HS-5 (cell line): ENCODE measurements around the gene TESK1.
"Not testable (repeated sequence)": the region's sequence is repeated elsewhere in the genome, so short reads cannot be mapped to it uniquely, and the experiment has no call there.

Experiments
- DNase-seq: peaks from one replicate; pipeline ENCODE4 v3.0.0-alpha.2; 2012; ENCODE audit warnings: low read depth

Gene TESK1

GRCh38 chr9:35579659-35580227 is 25.3 kb upstream of the TESK1 start:
- not testable (repeated sequence) for DNase-seq

GRCh38 chr9:35583521-35583920 is 21.5 kb upstream of the TESK1 start:
- not testable (repeated sequence) for DNase-seq

DNA sequence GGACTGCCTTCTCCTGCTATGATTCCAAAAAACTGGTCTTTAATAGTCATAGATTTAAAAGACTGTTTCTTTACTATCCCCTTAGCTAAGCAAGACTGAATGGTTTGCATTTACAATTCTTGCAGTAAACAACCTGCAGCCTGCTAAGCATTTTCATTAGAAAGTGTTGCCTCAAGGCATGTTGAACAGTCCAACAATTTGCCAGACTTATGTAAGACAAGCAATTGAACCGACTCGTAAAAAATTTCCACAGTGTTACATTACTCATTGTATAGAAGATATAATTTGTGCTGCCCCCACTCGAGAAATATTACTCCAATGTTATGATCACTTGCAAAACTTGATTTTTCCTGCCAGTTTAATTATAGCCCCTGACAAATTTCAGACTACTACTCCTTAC is 20.4 kb upstream of the TESK1 start:
- DNase-seq: not testable (repeated sequence)

- not testable (repeated sequence) for DNase-seq
Observed at GRCh38 chr9:35588506-35588905, 16.6 kb upstream of the TESK1 start.

- DNase-seq: no peak
Observed at GRCh38 chr9:35593581-35593980, 11.5 kb upstream of the TESK1 start.

GRCh38 chr9:35594471-35594870 is 10.6 kb upstream of the TESK1 start:
- no peak for DNase-seq

- DNase-seq: not testable (repeated sequence)
Observed at GRCh38 chr9:35596907-35597306, 8.2 kb upstream of the TESK1 start.

GRCh38 chr9:35598866-35599590 is 6.0 kb upstream of the TESK1 start:
- DNase-seq: no peak

GRCh38 chr9:35599763-35600604 is 5.1 kb upstream of the TESK1 start:
- no peak for DNase-seq

- no peak for DNase-seq
Observed at GRCh38 chr9:35603506-35603985, 1.5 kb upstream of the TESK1 start.

- DNase-seq: peak; percentile 98
Observed at GRCh38 chr9:35603986-35604577, 980 bp upstream of the TESK1 start.

DNA sequence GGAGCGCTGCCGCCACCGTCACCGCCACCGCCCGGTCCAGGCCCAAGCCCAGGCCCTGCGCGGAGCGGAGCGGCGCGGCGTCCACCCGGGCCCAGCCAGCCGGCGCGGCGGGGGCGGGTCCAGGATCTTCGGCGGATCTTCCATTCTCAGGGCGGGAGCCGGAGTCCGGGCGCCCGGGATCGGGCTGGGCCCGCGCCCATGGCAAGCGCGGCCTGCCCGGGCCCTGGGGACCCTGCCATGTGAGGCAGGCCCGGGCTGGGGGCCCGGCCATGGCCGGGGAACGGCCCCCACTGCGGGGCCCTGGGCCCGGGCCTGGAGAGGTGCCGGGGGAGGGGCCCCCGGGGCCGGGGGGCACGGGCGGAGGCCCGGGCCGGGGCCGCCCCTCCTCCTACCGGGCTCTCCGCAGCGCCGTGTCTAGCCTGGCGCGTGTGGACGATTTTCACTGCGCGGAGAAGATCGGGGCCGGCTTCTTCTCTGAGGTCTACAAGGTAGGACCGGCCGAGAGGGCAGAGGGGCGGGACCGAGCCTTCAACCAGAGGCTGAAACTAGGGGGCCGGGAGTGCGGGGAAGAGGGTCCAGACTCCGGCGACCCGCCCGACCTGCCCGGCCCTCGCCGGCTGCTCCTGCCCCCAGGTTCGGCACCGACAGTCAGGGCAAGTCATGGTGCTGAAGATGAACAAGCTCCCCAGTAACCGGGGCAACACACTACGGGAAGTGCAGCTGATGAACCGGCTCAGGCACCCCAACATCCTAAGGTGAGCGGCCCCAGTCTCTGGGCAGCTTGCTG is 482 bp downstream of the TESK1 start:
- DNase-seq: no peak

GRCh38 chr9:35606138-35606504 is 1.1 kb downstream of the TESK1 start:
- no peak for DNase-seq

DNA sequence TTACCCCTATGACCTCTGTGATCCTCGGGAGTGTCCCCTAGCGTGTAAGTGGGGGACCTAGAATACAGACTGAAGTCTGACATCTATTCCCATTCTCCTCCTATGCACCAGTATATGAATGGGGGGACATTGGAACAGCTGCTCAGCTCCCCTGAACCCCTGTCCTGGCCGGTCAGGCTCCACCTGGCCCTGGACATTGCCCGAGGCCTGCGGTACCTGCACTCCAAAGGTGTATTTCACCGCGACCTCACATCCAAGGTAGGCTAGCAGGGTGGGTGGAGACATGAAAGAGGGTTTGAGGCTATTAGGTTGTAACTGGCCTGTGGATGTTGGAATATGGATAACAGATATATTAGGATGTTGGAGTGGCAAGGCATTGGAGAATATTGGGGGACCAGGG is 1.7 kb downstream of the TESK1 start:
- DNase-seq: no peak

DNA sequence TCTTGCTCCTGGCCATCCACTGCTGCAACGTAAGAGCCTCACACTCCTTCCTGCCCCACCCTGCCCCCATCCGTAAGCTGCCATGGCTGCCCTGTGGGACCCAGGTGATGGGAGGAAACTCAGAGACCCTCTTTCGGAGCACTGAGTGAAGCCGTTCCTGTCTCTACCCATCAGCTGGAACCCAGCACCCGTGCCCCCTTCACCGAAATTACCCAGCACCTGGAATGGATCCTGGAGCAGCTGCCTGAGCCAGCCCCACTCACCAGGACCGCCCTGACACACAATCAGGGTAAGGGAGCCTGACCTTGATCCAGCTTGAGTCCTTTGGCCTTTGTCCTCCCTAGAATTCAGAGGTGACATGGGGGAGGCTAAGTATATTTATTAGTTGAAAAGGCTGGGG is 3.2 kb downstream of the TESK1 start:
- no peak for DNase-seq

- DNase-seq: no peak
Observed at GRCh38 chr9:35609001-35609819, 4.1 kb downstream of the TESK1 start.

- DNase-seq: no peak
Observed at GRCh38 chr9:35609820-35610163, 4.7 kb downstream of the TESK1 start.

DNA sequence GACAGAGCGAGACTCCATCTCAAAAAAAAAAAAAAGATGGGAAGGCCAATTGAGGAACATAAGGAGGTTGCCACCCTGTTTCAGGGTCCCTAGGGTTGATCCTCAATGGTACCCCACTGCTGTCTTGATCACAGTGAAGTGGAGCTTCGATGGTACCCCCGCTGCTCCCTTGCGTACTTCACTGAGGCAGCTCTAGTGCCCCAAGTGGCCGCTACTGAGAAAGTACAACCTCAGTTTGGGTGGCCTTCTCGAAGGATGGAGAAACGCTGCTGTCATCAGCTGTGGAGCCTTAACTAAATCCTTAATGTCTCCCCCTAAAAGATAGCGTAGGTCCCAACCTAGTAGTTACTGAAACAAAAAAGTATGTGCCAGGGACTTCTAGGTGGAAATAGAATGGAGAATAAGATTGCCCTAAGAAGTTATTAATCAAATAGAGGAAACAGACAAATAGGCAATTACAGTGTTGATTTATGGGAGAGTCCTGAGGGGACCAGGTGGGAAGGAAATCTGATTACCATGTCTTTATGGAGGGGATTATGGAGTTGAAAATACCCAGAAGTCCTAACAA is 6.3 kb downstream of the TESK1 start:
- DNase-seq: no peak

GRCh38 chr9:35612066-35612465 is 7.0 kb downstream of the TESK1 start:
- not testable (repeated sequence) for DNase-seq

- DNase-seq: no peak
Observed at GRCh38 chr9:35612843-35613242, 7.8 kb downstream of the TESK1 start.
